Right cardiac atrium (tissue), 5 donors: ENCODE measurements around the gene HAL. TPM values are rescaled to one million over a fixed set of nuclear protein-coding genes. Genes with fewer than 3 reads are reported as not detected.

ENCODE experiments used
- ATAC-seq, 2 donors: fragments of 200-7000 bp; cut with Tn5 transposase; one replicate each; pipeline versions ENCODE4 v1.8.0 to v1.9.1; 2020; ENCODE audit warnings: moderate library complexity in 2 of 2, mild to moderate bottlenecking in 1 of 2
- DNase-seq, 3 donors: peaks; one replicate each; pipeline ENCODE4 v3.0.0-alpha.2; 2020
- H3K27ac ChIP-seq: one replicate; pipeline ENCODE4 v1.5.1; 2013; ENCODE audit warnings: mild to moderate bottlenecking, low read length, control low read depth, moderate library complexity
- H3K27me3 ChIP-seq: one replicate; pipeline ENCODE4 v1.6.1; 2013; ENCODE audit not compliant: control insufficient read depth, insufficient read depth
- H3K4me1 ChIP-seq: one replicate; pipeline ENCODE4 v1.6.1; 2013; ENCODE audit warnings: low read length; ENCODE audit not compliant: control insufficient read depth, insufficient read depth
- H3K4me3 ChIP-seq: one replicate; pipeline ENCODE4 v1.5.1; 2013; ENCODE audit warnings: low read length, control low read depth
- H3K9me3 ChIP-seq: one replicate; pipeline ENCODE4 v1.6.1; 2013; ENCODE audit warnings: low read length; ENCODE audit not compliant: control insufficient read depth
- WGBS: extraction: QIAGEN DNeasy Blood & Tissue Kit; methylation state at CpG from one replicate; pipeline ENCODE4 v1.1.7; 2013; 5-methylcytosine and 5-hydroxymethylcytosine counted together
- intact Hi-C, 4 donors: fragments of 100-400 bp; cut with DNase I; formaldehyde crosslinking; loops; one replicate each; pipeline versions ENCODE4 v1.11.0 to v1.14.0; 2022 to 2023
- polyA plus RNA-seq: library from polyadenylated mRNA; stranded (reverse); fragments of 200-250 nt; gene quantifications from one replicate; pipeline ENCODE4 v1.2.3, GENCODE V29; 2013
- total RNA-seq, 4 donors: library from RNA; stranded (reverse); fragmentation: NEBNext Ultra II Directional; extraction: Animal tissue kit (Norgen Biotek cat#: 25700); gene quantifications; one replicate each; pipeline ENCODE4 v1.2.1, GENCODE V29; 2021
- donor health status: healthy with polysubstance abuse.
- donor health status: DM: no; HTN: yes; CAD: no.
- donor health status: DM: no; HTN: no; CAD: no.
- donor health status: DM: no; HTN: yes; CAD: no; lungs with severe emphysema.
- donor health status: DM: yes; HTN: yes; CAD: no.

The HAL gene
- total and polyA plus RNA-seq, 5 donors = 0.05 to 0.62 (median 0.11) TPM; not detected in 2

GRCh38 chr12:96034621-96035282 is 38.6 kb upstream of the HAL start:
- H3K4me1 ChIP-seq = no peaks in the 10 kb centered on the region
- H3K4me3 ChIP-seq = peak overlapping the region; percentile 88
- intact Hi-C loops = no loop called here
- peak overlapping the region; percentile 66 for H3K27ac ChIP-seq
- DNase-seq (peak; percentile 26 to 63 (median 57)), ATAC-seq (peak; percentile 12 to 31)
- H3K9me3 ChIP-seq = no peaks in the 10 kb centered on the region
- WGBS = 1% methylated on average over 25 of the region's 25 CpGs
- H3K27me3 ChIP-seq = no peaks in the 10 kb centered on the region

GRCh38 chr12:96033549-96034389 is 37.6 kb upstream of the HAL start:
- H3K4me1 ChIP-seq = no peaks in the 10 kb centered on the region
- intact Hi-C loops = no loop called here
- 70% methylated on average over 7 of the region's 7 CpGs for WGBS

DNA sequence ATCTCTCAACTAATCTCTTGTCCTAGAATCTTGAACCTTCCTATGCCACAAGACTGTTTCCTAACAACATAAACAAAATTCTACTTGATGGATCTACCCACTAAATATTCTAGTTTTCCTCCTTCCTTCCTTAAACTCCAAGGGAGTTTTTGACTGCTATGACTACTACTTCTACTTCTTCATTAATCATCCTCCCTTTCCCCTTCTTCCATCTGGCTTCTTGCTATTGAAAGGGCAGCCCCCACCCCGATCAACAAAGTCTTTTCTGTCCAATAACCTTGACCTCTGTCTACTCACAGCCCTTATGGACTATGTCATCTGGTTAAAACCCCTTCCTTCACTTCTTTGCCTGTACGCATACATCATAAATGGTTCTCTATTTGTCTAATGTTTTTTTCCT is 33.7 kb upstream of the HAL start:
- intact Hi-C loops = no loop called here
- H3K27me3 ChIP-seq = no peaks in the 10 kb centered on the region
- H3K4me1 ChIP-seq = no peaks in the 10 kb centered on the region
- WGBS = 82% methylated on average over 2 of the region's 2 CpGs
- H3K27ac ChIP-seq = no peak overlapping the region
- no peaks in the 10 kb centered on the region for H3K9me3 ChIP-seq
- ATAC-seq = no peak
- no peak for DNase-seq
- H3K4me3 ChIP-seq = no peak overlapping the region

More at GRCh38 chr12:96033549-96034389, 37.6 kb upstream of the HAL start:
- Histone ChIP-seq H3K9me3 (no peaks in the 10 kb centered on the region), H3K27me3 (no peaks in the 10 kb centered on the region), H3K27ac (no peak overlapping the region), H3K4me3 (peak overlapping the region; percentile 88)
- no peak for DNase-seq
- no peak for ATAC-seq

DNA sequence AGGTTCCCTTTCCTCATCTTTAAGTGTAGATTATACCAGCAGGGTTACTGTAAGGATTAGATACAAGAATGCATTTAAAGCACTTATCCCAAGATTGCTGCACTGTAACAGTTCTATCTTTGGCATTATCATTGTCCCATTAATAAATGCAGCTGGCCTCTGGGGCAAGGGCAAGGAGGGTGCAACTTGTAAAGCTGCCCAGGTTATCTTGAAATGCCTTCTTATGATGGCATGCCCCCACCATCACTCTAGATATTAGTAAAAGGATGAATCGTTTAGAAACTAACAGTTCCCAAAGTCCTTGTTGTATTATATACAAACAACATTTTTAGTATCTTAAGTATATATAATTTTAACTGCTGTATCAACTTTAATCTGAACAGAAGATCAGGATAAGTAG is 32.4 kb upstream of the HAL start:
- no peak for DNase-seq
- no peaks in the 10 kb centered on the region for H3K27me3 ChIP-seq
- H3K4me3 ChIP-seq = no peak overlapping the region
- 62% methylated on average over 1 of the region's 1 CpG for WGBS
- H3K9me3 ChIP-seq = no peaks in the 10 kb centered on the region
- no peak overlapping the region for H3K27ac ChIP-seq
- no peaks in the 10 kb centered on the region for H3K4me1 ChIP-seq
- intact Hi-C loops = no loop called here
- no peak for ATAC-seq

DNA sequence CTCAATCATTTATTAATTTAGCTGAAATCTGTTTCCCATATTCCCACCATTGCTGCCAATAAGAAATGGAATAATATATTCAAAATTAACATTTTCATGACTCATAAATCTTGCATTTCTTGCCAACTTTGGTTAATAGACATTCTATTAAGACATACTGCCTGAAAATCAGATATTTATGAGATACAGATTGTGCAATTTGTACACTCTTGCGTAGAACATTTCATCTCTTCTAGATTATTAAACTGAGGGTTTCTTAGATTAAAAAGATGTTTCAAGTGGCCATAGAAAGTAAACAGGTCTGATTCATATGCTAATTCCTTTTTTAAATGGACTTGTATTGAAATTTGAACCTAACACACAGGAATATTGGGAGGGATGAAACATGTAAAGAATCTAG is 30.2 kb upstream of the HAL start:
- Histone ChIP-seq H3K9me3 (no peaks in the 10 kb centered on the region), H3K27me3 (no peaks in the 10 kb centered on the region), H3K27ac (no peak overlapping the region), H3K4me1 (no peaks in the 10 kb centered on the region), H3K4me3 (no peak overlapping the region)
- DNase-seq (no peak), ATAC-seq (no peak)
- intact Hi-C loops = no loop called here
- WGBS = 93% methylated on average over 1 of the region's 1 CpG

DNA sequence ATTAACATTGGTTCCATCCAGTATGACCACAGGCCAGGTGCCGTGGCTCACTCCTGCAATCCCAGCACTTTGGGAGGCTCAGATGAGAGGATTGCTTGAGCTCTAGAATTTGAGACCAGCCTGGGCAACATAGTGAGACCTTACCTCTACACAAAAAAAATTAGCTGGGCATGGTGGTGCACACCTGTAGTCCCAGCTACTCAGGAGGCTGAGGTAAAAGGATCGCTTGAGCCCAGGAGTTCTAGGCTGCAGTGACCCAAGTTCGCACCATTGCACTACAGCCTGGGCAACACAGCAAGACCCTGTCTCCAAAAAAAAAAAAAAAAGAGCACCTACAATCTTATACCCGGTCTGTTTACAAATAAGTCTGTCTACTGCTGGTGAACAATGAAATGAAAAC is 29.4 kb upstream of the HAL start:
- WGBS = 98% methylated on average over 4 of the region's 4 CpGs

DNA sequence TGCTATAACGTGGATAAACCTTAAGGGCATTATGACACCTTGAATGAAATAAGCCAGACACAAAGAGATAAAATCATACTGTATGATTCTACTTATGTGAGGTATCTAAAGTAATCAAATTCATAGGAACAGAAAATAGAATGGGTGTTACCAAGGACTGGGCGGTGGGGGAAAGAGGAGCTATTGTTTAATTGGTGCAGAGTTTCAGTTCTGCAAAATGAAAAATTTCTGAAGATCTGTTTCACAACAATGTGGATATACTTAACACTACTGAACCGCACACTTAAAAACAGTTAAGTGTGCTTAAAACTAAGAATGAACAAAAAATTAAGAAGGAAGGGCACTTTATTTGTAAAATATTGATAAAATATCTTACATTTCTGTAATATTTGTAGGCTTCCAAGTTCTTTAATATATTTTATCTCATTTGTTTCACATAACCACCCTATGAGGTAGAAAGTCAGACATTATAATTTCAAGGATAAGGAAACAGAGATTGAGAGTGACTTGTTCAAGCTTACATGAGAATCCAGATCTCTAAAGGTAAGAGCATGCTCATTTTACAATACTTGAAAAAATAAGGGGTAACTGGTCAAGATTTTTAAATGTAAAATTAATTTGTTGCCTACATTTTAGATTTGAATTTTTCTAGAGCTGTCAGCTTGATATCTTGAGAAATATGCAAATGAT is 24.3 kb upstream of the HAL start:
- no peak overlapping the region for H3K27ac ChIP-seq
- no peaks in the 10 kb centered on the region for H3K9me3 ChIP-seq
- H3K4me1 ChIP-seq = no peaks in the 10 kb centered on the region
- intact Hi-C loops = no loop called here
- no peak for ATAC-seq
- DNase-seq = no peak
- 84% methylated on average over 3 of the region's 3 CpGs for WGBS
- no peak overlapping the region for H3K4me3 ChIP-seq
- H3K27me3 ChIP-seq = no peaks in the 10 kb centered on the region

More for the DNA sequence above, 29.4 kb upstream of the HAL start:
- Histone ChIP-seq H3K4me3 (no peak overlapping the region), H3K27ac (no peak overlapping the region), H3K9me3 (no peaks in the 10 kb centered on the region), H3K4me1 (no peaks in the 10 kb centered on the region), H3K27me3 (no peaks in the 10 kb centered on the region)
- intact Hi-C loops = no loop called here
- ATAC-seq (no peak), DNase-seq (no peak)

GRCh38 chr12:96015672-96016071 is 19.5 kb upstream of the HAL start:
- WGBS = 63% methylated on average over 5 of the region's 5 CpGs
- H3K27ac ChIP-seq = no peak overlapping the region
- H3K4me1 ChIP-seq = no peaks in the 10 kb centered on the region
- DNase-seq (peak in 2 of 3 donors; percentile 49 to 51), ATAC-seq (peak; percentile 61 to 67)
- intact Hi-C loops = no loop called here
- H3K27me3 ChIP-seq = no peaks in the 10 kb centered on the region
- H3K9me3 ChIP-seq = no peaks in the 10 kb centered on the region
- no peak overlapping the region for H3K4me3 ChIP-seq

- intact Hi-C loops = no loop called here
- Histone ChIP-seq H3K4me3 (no peak overlapping the region), H3K27me3 (no peaks in the 10 kb centered on the region), H3K9me3 (no peaks in the 10 kb centered on the region), H3K4me1 (no peaks in the 10 kb centered on the region), H3K27ac (no peak overlapping the region)
- no peak for ATAC-seq
- WGBS = 83% methylated on average over 3 of the region's 3 CpGs
- no peak for DNase-seq
Measured at GRCh38 chr12:96014943-96015599, 18.9 kb upstream of the HAL start.

DNA sequence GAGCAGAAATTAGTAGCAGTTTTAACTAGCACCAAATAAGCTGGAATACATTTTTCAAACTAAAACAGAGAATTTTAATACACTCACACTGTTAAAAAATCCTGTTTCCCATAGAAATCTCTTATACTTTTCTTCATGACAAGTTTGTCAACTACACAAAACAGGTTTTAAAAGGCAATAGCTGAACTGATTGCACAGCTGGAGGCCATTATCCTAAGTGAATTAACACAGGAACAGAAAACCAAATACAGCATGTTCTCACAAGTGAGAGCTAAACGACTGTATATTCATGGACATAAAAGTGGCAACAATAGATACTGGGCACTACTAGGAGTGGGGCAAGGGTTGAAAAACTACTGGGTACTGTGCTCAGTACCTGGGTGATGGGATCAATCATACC is 11.6 kb upstream of the HAL start:
- H3K4me1 ChIP-seq = no peaks in the 10 kb centered on the region
- 61% methylated on average over 1 of the region's 1 CpG for WGBS
- no peak overlapping the region for H3K4me3 ChIP-seq
- no peaks in the 10 kb centered on the region for H3K9me3 ChIP-seq
- intact Hi-C loops = no loop called here
- no peaks in the 10 kb centered on the region for H3K27me3 ChIP-seq
- ATAC-seq (no peak), DNase-seq (no peak)
- H3K27ac ChIP-seq = no peak overlapping the region

DNA sequence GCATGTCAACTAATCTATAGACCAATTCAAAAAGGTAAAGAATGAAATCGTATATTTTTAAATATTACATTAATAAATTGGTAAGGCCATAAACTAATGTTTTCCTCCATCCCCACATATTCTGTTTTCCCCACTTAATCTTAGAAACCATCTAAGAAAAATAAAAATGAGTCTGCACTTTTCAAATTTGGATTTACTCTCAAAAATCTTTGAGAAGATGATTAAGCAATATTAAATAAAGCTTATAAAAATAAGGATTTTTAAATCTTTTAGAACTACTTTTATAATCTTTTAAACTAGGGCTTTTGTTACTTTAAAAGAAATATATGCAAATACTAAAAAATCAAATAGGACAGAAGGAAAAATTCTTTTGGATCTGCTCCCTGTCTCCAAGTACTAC is 10.6 kb upstream of the HAL start:
- no peak for ATAC-seq
- H3K27me3 ChIP-seq = no peaks in the 10 kb centered on the region
- WGBS = 94% methylated on average over 1 of the region's 1 CpG

More for the DNA sequence above, 10.6 kb upstream of the HAL start:
- Histone ChIP-seq H3K4me1 (no peaks in the 10 kb centered on the region), H3K9me3 (no peaks in the 10 kb centered on the region), H3K4me3 (no peak overlapping the region), H3K27ac (no peak overlapping the region)
- intact Hi-C loops = no loop called here
- no peak for DNase-seq
